Spleen (tissue), 11 donors: Measurements from ENCODE around the gene BTN2A1. TPM values are rescaled to one million over a fixed set of nuclear protein-coding genes. Genes with fewer than 3 reads are reported as not detected.

ENCODE experiments used
- DNase-seq: peaks from one replicate; pipeline ENCODE4 v3.0.0-alpha.2; 2020
- H3K27ac ChIP-seq, 8 donors: fragments of 200-600 bp; sonication (generic) in 7 of 8; 1 replicate in 4 of 8; 2 replicates in 4 of 8; pipeline versions ENCODE4 v1.5.0 to v1.8.0; 2016 to 2021; ENCODE audit warnings: inconsistent platforms in 4 of 8, mild to moderate bottlenecking in 4 of 8, moderate library complexity in 1 of 8
- H3K27me3 ChIP-seq, 7 donors: fragments of 200-600 bp; sonication (generic) in 6 of 7; replicated peaks in 1 of 7; 1 replicate in 4 of 7; 2 replicates in 3 of 7; pipeline versions ENCODE4 v1.5.0 to v1.8.0; 2016 to 2021; ENCODE audit warnings: inconsistent platforms in 3 of 7, mild to moderate bottlenecking in 1 of 7
- H3K36me3 ChIP-seq, 6 donors: fragments of 200-600 bp; sonication (generic) in 5 of 6; 1 replicate in 4 of 6; 2 replicates in 2 of 6; pipeline versions ENCODE4 v1.5.0 to v1.8.0; 2016 to 2021; ENCODE audit warnings: inconsistent platforms in 2 of 6
- H3K4me1 ChIP-seq, 6 donors: fragments of 200-600 bp; sonication (generic) in 5 of 6; 1 replicate in 3 of 6; 2 replicates in 3 of 6; pipeline versions ENCODE4 v1.5.0 to v1.8.0; 2016 to 2021; ENCODE audit warnings: inconsistent platforms in 3 of 6
- H3K4me3 ChIP-seq, 8 donors: fragments of 200-600 bp; sonication (generic) in 7 of 8; 1 replicate in 4 of 8; 2 replicates in 4 of 8; pipeline versions ENCODE4 v1.5.0 to v1.8.0; 2016 to 2021; ENCODE audit warnings: inconsistent platforms in 4 of 8, mild to moderate bottlenecking in 4 of 8, moderate library complexity in 2 of 8
- H3K9me3 ChIP-seq, 8 donors: fragments of 200-600 bp; sonication (generic) in 7 of 8; 1 replicate in 4 of 8; 2 replicates in 4 of 8; pipeline versions ENCODE4 v1.5.0 to v1.8.0; 2016 to 2021; ENCODE audit warnings: inconsistent platforms in 4 of 8
- CTCF ChIP-seq, 11 experiments: fragments of 200-600 bp in 7 of 11; fragments of 450-650 bp in 4 of 11; sonication (generic) in 4 of 11; IDR thresholded peaks in 8 of 11; conservative IDR thresholded peaks in 3 of 11; 1 replicate in 7 of 11; 2 replicates in 4 of 11; pipeline versions ENCODE4 v1.4.0 to v1.8.0; 2016 to 2021; ENCODE audit warnings: antibody characterized with exemption in 11 of 11, inconsistent platforms in 4 of 11, mild to moderate bottlenecking in 1 of 11
- POLR2A ChIP-seq, 3 donors: fragments of 450-650 bp; IDR thresholded peaks; one replicate each; pipeline ENCODE4 v1.5.1; 2017; ENCODE audit warnings: antibody characterized with exemption in 3 of 3, mild to moderate bottlenecking in 1 of 3
- POLR2AphosphoS5 ChIP-seq, 3 donors: sonication (generic); formaldehyde crosslinking; IDR thresholded peaks; one replicate each; pipeline ENCODE4 v1.5.1; 2017; ENCODE audit warnings: antibody characterized with exemption in 3 of 3
- WGBS, 5 donors: extraction: QIAGEN DNeasy Blood & Tissue Kit in 3 of 5; methylation state at CpG; one replicate each; pipeline versions ENCODE4 v1.1.5 to v1.1.7; 2013 to 2018; 5-methylcytosine and 5-hydroxymethylcytosine counted together
- intact Hi-C: fragments of 100-400 bp; cut with DNase I; formaldehyde crosslinking; loops from one replicate; pipeline ENCODE4 v1.15.0; 2023; ENCODE audit warnings: low total_unique reads
- polyA plus RNA-seq, 3 donors: library from polyadenylated mRNA; stranded (reverse); fragments of 200-250 nt; gene quantifications; one replicate each; pipeline ENCODE4 v1.2.1, GENCODE V29; 2013
- total RNA-seq, 7 donors: library from RNA; depleted of rRNA in 3 of 7; stranded (reverse); fragments of >200 nt in 3 of 7; fragmentation: NEBNext Ultra II Directional in 4 of 7; extraction: Animal tissue kit (Norgen Biotek cat#: 25700) in 4 of 7; gene quantifications; one replicate each; pipeline versions ENCODE4 v1.1.0 to v1.2.1, GENCODE V29; 2016 to 2021
- donor health status: healthy with polysubstance abuse.
- donor health status: DM: no; HTN: no; CAD: no; lungs with moderate emphysema.
- donor health status: DM: no; HTN: no; CAD: no.
- donor health status: Bipolar disorder and iron deficiency.
- donor health status: healthy.
- donor health status: DM: no; HTN: no; CAD: no.
- donor health status: DM: yes; HTN: yes; CAD: no.

Gene BTN2A1
- total and polyA plus RNA-seq, 10 donors = 17.0 to 50.8 (median 34.9) TPM

GRCh38 chr6:26421259-26422144 lies 36.3 kb upstream of the BTN2A1 start:
- H3K27me3 ChIP-seq = no peaks in the 10 kb centered on the region
- H3K9me3 ChIP-seq = peaks cover 0 to 29% (median 22%) of the 10 kb centered on the region in 8 donors
- TF ChIP-seq POLR2AphosphoS5 (IDR thresholded peaks at IDR 0.05) (peak; percentile 30 to 74 (median 72)), POLR2A (IDR thresholded peaks at IDR 0.05) (peak in 1 of 3 donors; percentile 40), CTCF (IDR thresholded peaks at IDR 0.05 in 8 of 11, conservative IDR thresholded peaks at IDR 0.05 in 3 of 11) (no peak)
- peak overlapping the region; percentile 56 to 94 (median 68) for H3K4me3 ChIP-seq
- H3K27ac ChIP-seq = peak overlapping the region; percentile 78 to 94 (median 90)
- WGBS, 5 donors = 0 to 3% (median 1%) methylated on average over 30 to 31 of the region's 31 CpGs
- peak; percentile 89 for DNase-seq
- intact Hi-C loops = no loop called here
- peaks cover 20 to 53% (median 38%) of the 10 kb centered on the region in 6 donors for H3K4me1 ChIP-seq
- peaks cover 0 to 25% (median 0%) of the 10 kb centered on the region in 6 donors for H3K36me3 ChIP-seq

GRCh38 chr6:26422329-26422728 lies 35.4 kb upstream of the BTN2A1 start:
- intact Hi-C loops = no loop called here
- Histone ChIP-seq H3K9me3 (peaks cover 0 to 22% (median 14%) of the 10 kb centered on the region in 8 donors), H3K36me3 (peaks cover 0 to 28% (median 0%) of the 10 kb centered on the region in 6 donors), H3K4me3 (peak overlapping the region in 7 of 8 donors; percentile 57 to 94 (median 70)), H3K27me3 (no peaks in the 10 kb centered on the region), H3K27ac (peak overlapping the region in 1 of 8 donors; percentile 89), H3K4me1 (peaks cover 20 to 53% (median 38%) of the 10 kb centered on the region in 6 donors)
- DNase-seq = no peak
- no peak for TF ChIP-seq CTCF (IDR thresholded peaks at IDR 0.05 in 8 of 11, conservative IDR thresholded peaks at IDR 0.05 in 3 of 11)
- TF ChIP-seq POLR2AphosphoS5 (IDR thresholded peaks at IDR 0.05) = no peak
- TF ChIP-seq POLR2A (IDR thresholded peaks at IDR 0.05) = no peak
- 87 to 94% (median 91%) methylated on average over 3 of the region's 3 CpGs for WGBS, 5 donors

- H3K4me3 ChIP-seq = no peak overlapping the region
- H3K4me1 ChIP-seq = peaks cover 10 to 36% (median 27%) of the 10 kb centered on the region in 6 donors
- no peaks in the 10 kb centered on the region for H3K9me3 ChIP-seq
- 92 to 96% (median 94%) methylated on average over 5 of the region's 5 CpGs for WGBS, 5 donors
- intact Hi-C loops = no loop called here
- no peak overlapping the region for H3K27ac ChIP-seq
- peaks cover 0 to 68% (median 1%) of the 10 kb centered on the region in 6 donors for H3K36me3 ChIP-seq
- H3K27me3 ChIP-seq = no peaks in the 10 kb centered on the region
- no peak for DNase-seq
- no peak for TF ChIP-seq CTCF (IDR thresholded peaks at IDR 0.05 in 8 of 11, conservative IDR thresholded peaks at IDR 0.05 in 3 of 11)
- TF ChIP-seq POLR2A (IDR thresholded peaks at IDR 0.05) = no peak
- TF ChIP-seq POLR2AphosphoS5 (IDR thresholded peaks at IDR 0.05) = no peak
Measured at GRCh38 chr6:26426691-26427450, 30.9 kb upstream of the BTN2A1 start.
